ENCODE results near the gene IFT57. TPM values are rescaled to one million over a fixed set of nuclear protein-coding genes. Genes with fewer than 3 reads are reported as not detected.

The IFT57 gene
- total RNA-seq, 1 donor from 2014 or later, result 21.4 TPM

- Mint-ChIP-seq H3K27me3 (ENCODE audit: unreplicated experiment) (no peaks in the 10 kb centered on the region), H3K4me1 (ENCODE audit: low read depth, unreplicated experiment) (peaks cover 15% of the 10 kb centered on the region), H3K9me3 (ENCODE audit: unreplicated experiment) (no peaks in the 10 kb centered on the region), H3K27ac (ENCODE audit: unreplicated experiment) (no peak overlapping the region), H3K4me3 (ENCODE audit: unreplicated experiment) (no peak overlapping the region), H3K36me3 (ENCODE audit: unreplicated experiment) (peaks cover 1% of the 10 kb centered on the region)
- TF ChIP-seq CTCF (IDR thresholded peaks at IDR 0.05; ENCODE audit: partially characterized antibody, unreplicated experiment), result no peak
- DNase-seq, result no peak
Measured at GRCh38 chr3:108200024-108200423, 22.2 kb downstream of the IFT57 start.

DNA sequence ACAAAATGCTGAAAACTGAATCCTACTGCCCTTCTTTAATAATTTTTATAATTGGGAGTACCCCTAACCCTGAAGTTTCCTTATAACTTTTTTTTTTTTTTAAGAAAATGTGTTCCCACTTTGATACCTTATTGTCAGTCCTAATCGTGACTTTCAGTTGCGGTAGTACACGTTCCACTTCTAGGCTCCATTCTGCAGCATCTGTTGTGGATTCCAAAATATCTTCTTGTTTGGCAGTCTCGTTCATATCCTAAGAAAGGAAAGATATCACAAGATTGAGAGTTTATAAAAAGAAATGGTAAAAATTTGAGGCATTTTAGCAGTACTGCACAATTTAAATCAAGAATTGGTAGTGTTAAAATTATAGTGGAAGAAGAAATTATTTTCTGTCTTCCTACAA lies 30.8 kb downstream of the IFT57 start:
- Mint-ChIP-seq H3K27ac (ENCODE audit: unreplicated experiment) (no peak overlapping the region), H3K27me3 (ENCODE audit: unreplicated experiment) (no peaks in the 10 kb centered on the region), H3K9me3 (ENCODE audit: unreplicated experiment) (no peaks in the 10 kb centered on the region), H3K36me3 (ENCODE audit: unreplicated experiment) (peaks cover 15% of the 10 kb centered on the region), H3K4me1 (ENCODE audit: low read depth, unreplicated experiment) (no peaks in the 10 kb centered on the region), H3K4me3 (ENCODE audit: unreplicated experiment) (no peak overlapping the region)
- no peak for DNase-seq
- no peak for TF ChIP-seq CTCF (IDR thresholded peaks at IDR 0.05; ENCODE audit: partially characterized antibody, unreplicated experiment)

GRCh38 chr3:108190346-108190745 lies 31.9 kb downstream of the IFT57 start:
- no peak overlapping the region for H3K4me3 Mint-ChIP-seq (ENCODE audit: unreplicated experiment)
- no peaks in the 10 kb centered on the region for H3K9me3 Mint-ChIP-seq (ENCODE audit: unreplicated experiment)
- no peaks in the 10 kb centered on the region for H3K4me1 Mint-ChIP-seq (ENCODE audit: low read depth, unreplicated experiment)
- peaks cover 15% of the 10 kb centered on the region for H3K36me3 Mint-ChIP-seq (ENCODE audit: unreplicated experiment)
- TF ChIP-seq CTCF (IDR thresholded peaks at IDR 0.05; ENCODE audit: partially characterized antibody, unreplicated experiment), result no peak
- no peaks in the 10 kb centered on the region for H3K27me3 Mint-ChIP-seq (ENCODE audit: unreplicated experiment)
- H3K27ac Mint-ChIP-seq (ENCODE audit: unreplicated experiment), result no peak overlapping the region
- DNase-seq, result no peak

DNA sequence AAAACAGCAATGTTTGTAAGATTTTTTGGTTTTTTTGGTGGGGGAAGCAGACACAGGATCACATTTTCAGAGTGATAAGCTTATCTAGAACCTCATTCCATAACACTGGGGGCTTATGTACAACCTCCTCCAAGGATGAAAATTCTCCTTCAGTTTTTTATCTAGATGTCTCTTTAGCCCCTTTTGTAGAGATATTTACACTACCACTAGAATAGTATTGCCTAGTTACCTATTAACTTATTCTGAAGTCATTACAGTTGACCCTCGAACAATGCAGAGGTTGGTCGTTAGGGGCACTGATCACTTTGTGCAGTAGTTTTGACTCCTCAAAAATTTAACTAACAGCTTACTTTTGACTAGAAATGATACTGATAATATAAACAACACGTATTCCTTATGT lies 32.8 kb downstream of the IFT57 start:
- DNase-seq, result no peak
- H3K9me3 Mint-ChIP-seq (ENCODE audit: unreplicated experiment), result no peaks in the 10 kb centered on the region
- no peak overlapping the region for H3K27ac Mint-ChIP-seq (ENCODE audit: unreplicated experiment)
- no peaks in the 10 kb centered on the region for H3K4me1 Mint-ChIP-seq (ENCODE audit: low read depth, unreplicated experiment)
- no peaks in the 10 kb centered on the region for H3K27me3 Mint-ChIP-seq (ENCODE audit: unreplicated experiment)
- H3K4me3 Mint-ChIP-seq (ENCODE audit: unreplicated experiment), result no peak overlapping the region
- H3K36me3 Mint-ChIP-seq (ENCODE audit: unreplicated experiment), result peaks cover 9% of the 10 kb centered on the region
- no peak for TF ChIP-seq CTCF (IDR thresholded peaks at IDR 0.05; ENCODE audit: partially characterized antibody, unreplicated experiment)

DNA sequence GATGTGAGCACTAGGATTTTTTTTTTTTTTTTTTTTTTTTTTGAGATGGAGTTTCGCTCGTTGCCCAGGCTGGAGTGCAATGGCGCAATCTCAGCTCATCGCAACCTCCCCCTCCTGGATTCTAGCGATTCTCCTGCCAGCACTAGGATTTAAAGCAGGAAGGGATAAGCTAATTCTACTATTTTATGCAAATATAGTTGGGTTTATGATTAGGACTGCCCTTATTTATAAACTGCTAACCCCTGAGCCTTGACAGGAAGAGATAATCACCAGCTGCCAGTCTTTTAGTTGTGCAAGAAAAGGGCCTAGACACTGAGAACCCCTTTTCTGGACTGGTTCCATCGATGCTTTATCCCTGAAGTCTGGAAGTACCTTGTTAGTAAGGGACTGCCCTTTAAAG lies 36.7 kb downstream of the IFT57 start:
- H3K27ac Mint-ChIP-seq (ENCODE audit: unreplicated experiment), result no peak overlapping the region
- no peak overlapping the region for H3K4me3 Mint-ChIP-seq (ENCODE audit: unreplicated experiment)
- H3K27me3 Mint-ChIP-seq (ENCODE audit: unreplicated experiment), result no peaks in the 10 kb centered on the region
- TF ChIP-seq CTCF (IDR thresholded peaks at IDR 0.05; ENCODE audit: partially characterized antibody, unreplicated experiment), result no peak
- no peaks in the 10 kb centered on the region for H3K9me3 Mint-ChIP-seq (ENCODE audit: unreplicated experiment)
- peaks cover 9% of the 10 kb centered on the region for H3K36me3 Mint-ChIP-seq (ENCODE audit: unreplicated experiment)
- H3K4me1 Mint-ChIP-seq (ENCODE audit: low read depth, unreplicated experiment), result no peaks in the 10 kb centered on the region
- DNase-seq, result no peak

Measured in glutamatergic neuron (in vitro differentiated cells).